GM12872 (cell line): Measurements from ENCODE around the gene TNS1.

Experiments used
- TF ChIP-seq, protein P1 (sequence below): IDR thresholded peaks from 3 replicates; pipeline ENCODE4 v1.5.1; 2011; ENCODE audit warnings: low read depth, mild to moderate bottlenecking, low read length, moderate library complexity; ENCODE audit not compliant: insufficient read depth

TNS1 gene

DNA sequence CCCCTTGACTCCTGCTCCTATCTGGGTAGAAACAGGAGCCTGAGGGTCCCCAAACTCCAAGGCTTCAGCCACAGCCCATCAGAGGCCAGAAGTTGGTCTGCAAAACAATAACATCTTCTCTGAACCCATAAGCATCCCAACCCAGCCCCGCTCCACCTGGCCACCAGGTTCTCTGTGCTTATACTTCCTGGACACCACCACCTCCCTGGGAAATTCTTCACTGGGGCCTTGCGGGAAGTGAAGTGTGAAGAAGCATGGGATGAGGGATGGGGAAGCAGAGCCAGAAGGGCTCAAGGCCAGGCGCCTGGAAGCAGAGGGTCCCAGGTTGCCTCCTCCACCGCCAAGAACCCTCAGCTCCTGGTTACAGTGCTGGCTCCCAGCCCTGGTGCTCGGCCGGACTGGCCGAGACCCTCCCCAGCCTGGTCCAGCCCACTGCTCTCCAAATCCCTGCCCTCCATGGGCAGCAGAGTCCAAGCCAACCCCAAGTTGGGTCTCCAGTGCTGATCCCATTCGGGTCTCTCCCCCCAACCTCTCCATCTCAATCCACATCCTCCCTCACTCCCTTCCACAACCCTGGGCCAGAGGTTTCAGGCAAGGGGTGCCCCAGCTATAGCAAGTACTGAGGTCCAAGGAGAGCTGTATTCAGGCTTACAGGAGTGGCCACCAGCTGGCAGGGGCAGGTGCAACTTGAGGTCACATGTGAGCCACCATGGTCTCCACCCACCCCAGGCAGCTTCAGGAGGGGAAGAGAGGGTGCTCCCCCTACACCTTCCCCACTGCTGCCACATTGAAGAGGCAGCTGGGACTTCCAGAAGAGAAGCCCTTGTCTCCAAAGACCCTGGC is 60.7 kb downstream of the TNS1 start:
- TF ChIP-seq, protein P1, sequence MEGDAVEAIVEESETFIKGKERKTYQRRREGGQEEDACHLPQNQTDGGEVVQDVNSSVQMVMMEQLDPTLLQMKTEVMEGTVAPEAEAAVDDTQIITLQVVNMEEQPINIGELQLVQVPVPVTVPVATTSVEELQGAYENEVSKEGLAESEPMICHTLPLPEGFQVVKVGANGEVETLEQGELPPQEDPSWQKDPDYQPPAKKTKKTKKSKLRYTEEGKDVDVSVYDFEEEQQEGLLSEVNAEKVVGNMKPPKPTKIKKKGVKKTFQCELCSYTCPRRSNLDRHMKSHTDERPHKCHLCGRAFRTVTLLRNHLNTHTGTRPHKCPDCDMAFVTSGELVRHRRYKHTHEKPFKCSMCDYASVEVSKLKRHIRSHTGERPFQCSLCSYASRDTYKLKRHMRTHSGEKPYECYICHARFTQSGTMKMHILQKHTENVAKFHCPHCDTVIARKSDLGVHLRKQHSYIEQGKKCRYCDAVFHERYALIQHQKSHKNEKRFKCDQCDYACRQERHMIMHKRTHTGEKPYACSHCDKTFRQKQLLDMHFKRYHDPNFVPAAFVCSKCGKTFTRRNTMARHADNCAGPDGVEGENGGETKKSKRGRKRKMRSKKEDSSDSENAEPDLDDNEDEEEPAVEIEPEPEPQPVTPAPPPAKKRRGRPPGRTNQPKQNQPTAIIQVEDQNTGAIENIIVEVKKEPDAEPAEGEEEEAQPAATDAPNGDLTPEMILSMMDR, result no peak

DNA sequence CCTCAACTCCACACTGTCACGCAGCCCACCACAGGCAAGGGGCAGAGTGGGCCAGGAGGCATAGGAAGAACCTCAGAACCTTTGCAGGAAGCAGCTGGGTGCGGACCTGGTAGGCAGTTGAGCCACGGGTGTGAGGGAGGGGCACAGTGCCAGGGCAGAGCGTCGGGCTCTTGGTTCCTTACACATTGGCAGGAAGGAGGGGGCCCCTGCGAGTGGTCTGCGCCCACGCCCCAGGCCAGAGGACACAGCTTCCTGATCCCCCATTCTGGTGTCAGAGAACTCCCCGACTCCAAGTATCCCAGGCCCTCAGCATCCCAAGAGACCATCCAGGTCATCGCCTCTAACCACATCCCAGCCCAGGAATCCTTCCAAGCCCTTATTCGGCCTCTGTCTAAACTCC is 61.5 kb downstream of the TNS1 start:
- TF ChIP-seq, protein P1, result no peak

DNA sequence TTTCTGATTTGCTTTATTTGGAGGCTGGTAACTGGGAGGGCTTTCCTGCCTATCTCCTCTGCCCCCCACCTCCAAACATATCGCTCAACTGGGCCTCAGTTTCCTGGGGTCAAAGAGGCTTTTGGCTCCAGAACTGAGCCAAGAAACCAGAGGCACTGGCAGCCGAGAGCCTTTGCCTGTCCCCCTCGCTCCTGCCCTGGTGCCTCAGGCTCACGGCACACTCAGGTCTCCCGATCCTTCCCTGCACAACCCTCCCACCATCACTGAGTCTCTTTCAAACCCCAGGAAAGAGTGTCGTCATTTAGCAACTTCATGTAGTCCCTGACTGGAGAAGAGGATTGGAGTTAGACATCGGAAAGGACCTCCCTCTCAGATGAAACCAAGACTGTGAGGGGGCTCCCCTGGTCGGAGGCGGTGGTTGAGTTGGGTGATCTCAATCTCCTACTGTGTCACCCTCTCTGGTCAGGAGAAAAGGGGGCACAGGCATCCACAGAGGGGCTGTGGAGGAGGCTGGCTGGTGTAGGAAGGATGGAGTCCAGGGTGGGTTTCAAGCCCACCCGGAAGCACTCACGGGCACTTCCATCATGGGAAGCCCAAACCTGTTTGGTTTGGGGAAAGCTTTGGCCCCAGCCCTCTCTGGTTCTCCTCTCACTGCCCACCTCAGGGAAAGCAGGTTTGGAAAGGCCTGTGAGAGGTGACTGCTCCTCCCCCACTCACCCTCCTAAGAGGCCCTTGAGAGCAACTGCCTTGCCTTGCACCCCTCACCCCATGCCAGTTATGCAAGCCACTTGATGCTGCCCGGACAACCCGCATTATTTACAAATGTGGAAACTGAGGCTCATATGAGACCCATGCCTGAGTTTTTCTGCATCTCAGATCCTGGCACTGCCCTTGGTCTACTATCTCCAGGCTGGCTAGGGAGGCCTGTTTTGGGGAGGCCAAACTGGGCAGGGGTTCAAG is 62.3 kb downstream of the TNS1 start:
- TF ChIP-seq, protein P1, result no peak

DNA sequence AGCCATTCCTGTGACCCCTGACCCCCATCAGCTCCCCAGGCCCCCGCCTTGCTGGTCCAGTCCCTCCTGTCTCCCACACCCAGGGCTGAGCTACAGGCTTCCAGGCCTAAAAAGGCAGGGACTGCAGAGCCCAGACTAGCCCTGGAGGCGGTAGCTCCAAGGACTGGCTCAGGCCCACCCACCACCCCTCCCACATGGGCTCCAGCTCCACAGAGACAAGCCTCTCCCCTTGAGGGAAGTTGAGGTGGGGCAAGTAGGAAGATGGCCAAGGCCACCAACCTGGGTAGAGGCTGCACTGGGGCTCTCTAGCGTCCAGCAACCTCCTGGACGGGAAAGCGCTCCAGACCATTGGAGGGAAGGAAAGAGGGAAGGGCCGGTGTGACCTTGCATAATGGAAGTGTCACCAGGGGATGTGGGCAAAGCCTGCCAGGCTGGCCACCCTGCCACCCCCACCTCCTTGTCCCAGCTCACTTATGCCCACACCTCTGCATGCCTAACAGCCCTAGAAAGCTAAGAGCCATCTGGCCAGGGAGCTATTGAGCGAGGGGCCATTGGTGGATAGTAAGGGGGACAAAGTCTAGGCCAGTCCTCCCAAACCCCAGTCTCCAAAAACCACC is 63.1 kb downstream of the TNS1 start:
- TF ChIP-seq, protein P1, result no peak

DNA sequence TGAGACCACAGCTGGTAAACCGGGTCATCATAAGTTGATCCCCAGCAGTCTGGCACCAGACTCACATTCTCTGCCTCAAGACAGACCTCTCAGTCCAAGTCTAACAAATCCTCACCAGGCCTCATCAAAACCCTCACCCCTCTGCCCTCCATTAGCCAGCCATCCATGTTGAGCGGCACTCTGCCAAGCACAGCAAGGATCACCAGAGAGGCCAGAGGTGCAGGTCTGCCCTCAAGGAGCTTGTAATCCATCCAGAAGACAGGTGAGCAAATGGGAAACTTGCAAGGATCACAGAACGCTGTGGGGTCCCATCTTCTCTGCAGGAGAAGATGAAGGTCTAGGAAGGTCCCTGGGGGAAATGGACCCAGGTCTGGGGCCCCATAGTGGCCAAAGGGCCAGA is 63.6 kb downstream of the TNS1 start:
- TF ChIP-seq, protein P1, result no peak

DNA sequence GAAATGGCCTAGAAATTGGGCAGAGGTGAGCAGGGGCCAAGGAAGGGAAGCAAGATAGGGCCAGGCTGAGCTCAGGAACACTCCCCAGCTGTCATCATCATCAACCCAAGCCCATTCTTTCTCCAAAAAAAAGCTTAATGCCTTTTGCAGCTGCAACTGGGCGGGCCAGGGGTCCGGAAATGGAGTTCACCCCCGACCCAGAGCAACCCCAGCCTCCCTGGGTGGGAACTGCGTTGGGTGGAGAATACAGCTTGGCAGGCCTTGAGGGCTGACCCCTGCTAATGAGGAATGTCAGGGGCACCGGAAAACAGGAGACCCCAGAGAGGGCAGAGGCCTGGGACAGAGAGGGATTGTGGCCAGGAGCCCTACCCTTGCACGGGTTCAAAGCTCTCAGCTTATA is 64.8 kb downstream of the TNS1 start:
- TF ChIP-seq, protein P1, result no peak

DNA sequence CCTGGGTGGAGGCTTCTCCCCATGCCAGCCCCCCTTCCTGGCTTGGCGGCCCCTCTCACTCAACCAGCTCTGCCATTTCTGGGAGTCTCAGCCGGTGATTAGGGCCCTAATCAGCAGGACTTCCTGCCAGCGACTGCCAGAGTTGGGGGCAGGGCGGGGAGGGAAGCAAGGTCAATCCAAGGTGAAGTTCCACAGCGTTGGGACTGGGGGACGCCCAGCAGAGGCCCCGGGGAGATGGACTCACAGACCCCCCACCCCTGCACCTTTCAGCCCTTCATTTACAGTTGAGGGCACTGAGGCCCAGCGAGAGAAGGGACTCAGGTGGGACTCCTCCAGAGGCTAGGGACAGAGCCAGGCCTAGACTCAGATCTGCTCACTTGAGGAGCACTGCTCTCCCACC is 65.3 kb downstream of the TNS1 start:
- TF ChIP-seq, protein P1, result no peak
